H1 (cell line): ENCODE results near the gene GTF2H1. TPM values are rescaled to one million over a fixed set of nuclear protein-coding genes. Genes with fewer than 3 reads are reported as not detected.

Experiments used
- CBX8 ChIP-seq: fragments of 300-800, 300-1000 bp; sonication (generic); IDR thresholded peaks from 2 replicates; pipeline ENCODE4 v1.7.1; 2016; ENCODE audit warnings: low read depth, low read length, borderline replicate concordance
- CEBPB ChIP-seq: IDR thresholded peaks from 2 replicates; pipeline ENCODE4 v1.6.1; 2012; ENCODE audit warnings: low read depth, low read length
- CHD1 ChIP-seq: IDR thresholded peaks from 2 replicates; pipeline ENCODE4 v1.6.1; 2012; ENCODE audit warnings: low read depth, low read length, improper control_type of control experiment
- EZH2 ChIP-seq: fragments of 200-600 bp; sonication (generic); IDR thresholded peaks from 2 replicates; pipeline ENCODE4 v1.7.1; 2012; ENCODE audit warnings: low read depth, mild to moderate bottlenecking, moderate library complexity, low read length, inconsistent platforms; ENCODE audit not compliant: severe bottlenecking
- HDAC6 ChIP-seq: IDR thresholded peaks from one replicate; pipeline ENCODE4 v1.7.1; 2012; ENCODE audit warnings: low read depth, mild to moderate bottlenecking, inconsistent platforms, low read length, moderate library complexity
- JUND ChIP-seq: IDR thresholded peaks from 2 replicates; pipeline ENCODE4 v1.6.1; 2011; ENCODE audit warnings: mild to moderate bottlenecking, improper control_type of control experiment, low read length
- POLR2A ChIP-seq, 2 experiments: IDR thresholded peaks; 1 replicate in 1 of 2; 2 replicates in 1 of 2; pipeline ENCODE4 v1.6.1; 2011; ENCODE audit warnings: low read depth in 2 of 2, low read length in 2 of 2, mild to moderate bottlenecking in 2 of 2; ENCODE audit errors: control extremely low read depth in 1 of 2
- RAD21 ChIP-seq, 2 experiments: IDR thresholded peaks in 1 of 2; conservative IDR thresholded peaks in 1 of 2; 2 replicates each; pipeline ENCODE4 v1.6.1; 2011; ENCODE audit warnings: low read depth in 2 of 2, low read length in 2 of 2, improper control_type of control experiment in 1 of 2, inconsistent platforms in 1 of 2, mild to moderate bottlenecking in 1 of 2, moderate library complexity in 1 of 2
- RNF2 ChIP-seq: fragments of 200-900, 300-1000 bp; sonication (generic); IDR thresholded peaks from 2 replicates; pipeline ENCODE4 v1.7.1; 2016; ENCODE audit warnings: borderline replicate concordance, low read depth, mild to moderate bottlenecking, antibody characterized with exemption, low read length; ENCODE audit not compliant: poor library complexity, severe bottlenecking; ENCODE audit errors: missing control alignments
- SIN3A ChIP-seq, 2 experiments: IDR thresholded peaks in 1 of 2; conservative IDR thresholded peaks in 1 of 2; 2 replicates each; pipeline ENCODE4 v1.6.1; 2011 to 2012; ENCODE audit warnings: low read length in 2 of 2, improper control_type of control experiment in 1 of 2, low read depth in 1 of 2, mild to moderate bottlenecking in 1 of 2
- TBP ChIP-seq: IDR thresholded peaks from 2 replicates; pipeline ENCODE4 v1.6.1; 2011; ENCODE audit warnings: low read depth, low read length, improper control_type of control experiment
- polyA plus RNA-seq, 7 experiments: library from polyadenylated mRNA; depleted of rRNA in 3 of 7; stranded (reverse) in 5 of 7; unstranded in 2 of 7; fragments of >200 nt in 5 of 7; fragments of 200-250 nt in 2 of 7; gene quantifications; 1 replicate in 5 of 7; 2 replicates in 1 of 7; 4 replicates in 1 of 7; pipeline versions ENCODE4 v1.2.1 to v1.2.3, GENCODE V29; 2011 to 2013; ENCODE audit warnings: missing spikeins in 2 of 7, mixed read lengths in 2 of 7
- total RNA-seq: library from RNA; stranded (reverse); fragmentation: NEBNext Ultra II Directional; extraction: Animal tissue kit (Norgen Biotek cat#: 25700); gene quantifications from 2 replicates; pipeline ENCODE4 v1.2.1, GENCODE V29; 2021
- TF ChIP-seq, protein P1 (sequence below): IDR thresholded peaks from 2 replicates; pipeline ENCODE4 v1.6.1; 2012; ENCODE audit warnings: inconsistent platforms
- TF ChIP-seq, protein P2 (sequence below): IDR thresholded peaks from 2 replicates; pipeline ENCODE4 v1.6.1; 2012; ENCODE audit warnings: inconsistent platforms

The GTF2H1 gene
- total and polyA plus RNA-seq, 2 of the 8 experiments (the other 6 are each of a cell fraction or from before 2014, with no cell fraction given) = 9.1 to 26.3 TPM

DNA sequence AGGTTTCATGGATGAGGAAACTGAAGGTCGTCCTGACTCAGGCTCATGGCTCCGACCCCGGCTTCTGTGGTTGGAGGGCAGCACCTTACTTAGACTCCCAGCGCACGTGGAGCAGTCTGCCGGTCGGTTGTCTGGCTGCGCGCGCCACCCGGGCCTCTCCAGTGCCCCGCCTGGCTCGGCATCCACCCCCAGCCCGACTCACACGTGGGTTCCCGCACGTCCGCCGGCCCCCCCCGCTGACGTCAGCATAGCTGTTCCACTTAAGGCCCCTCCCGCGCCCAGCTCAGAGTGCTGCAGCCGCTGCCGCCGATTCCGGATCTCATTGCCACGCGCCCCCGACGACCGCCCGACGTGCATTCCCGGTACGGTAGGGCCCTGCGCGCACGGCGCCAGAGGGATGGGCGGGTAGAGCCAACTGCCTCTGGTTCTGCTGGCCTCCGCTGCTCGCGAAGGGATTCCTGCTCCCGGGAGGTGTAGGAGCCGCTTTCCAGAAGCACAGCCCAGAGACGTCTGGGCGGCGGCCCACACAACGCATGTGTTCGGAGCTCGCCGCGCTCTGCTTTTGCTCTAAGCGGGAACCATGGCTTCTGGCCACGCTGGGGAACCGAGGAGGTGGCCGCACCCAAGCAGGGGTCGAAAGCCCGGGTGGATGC is 72.0 kb downstream of the GTF2H1 start, which contains the start of gene LDHA (continued):
- TF ChIP-seq RAD21 (IDR thresholded peaks at IDR 0.05 in 1 of 2, conservative IDR thresholded peaks at IDR 0.05 in 1 of 2; ENCODE audit: low read depth in 2 of 2, low read length in 2 of 2) = no peak
- TF ChIP-seq CBX8 = no peak
- peak; percentile 55 for TF ChIP-seq RNF2
- TF ChIP-seq HDAC6 = no peak
- TF ChIP-seq TBP = peak; percentile 86
- TF ChIP-seq JUND = 0 out of 2 replicates have a peak, but pooled peaks have one; percentile 15
- TF ChIP-seq CHD1 = no peak
- TF ChIP-seq, protein P1, sequence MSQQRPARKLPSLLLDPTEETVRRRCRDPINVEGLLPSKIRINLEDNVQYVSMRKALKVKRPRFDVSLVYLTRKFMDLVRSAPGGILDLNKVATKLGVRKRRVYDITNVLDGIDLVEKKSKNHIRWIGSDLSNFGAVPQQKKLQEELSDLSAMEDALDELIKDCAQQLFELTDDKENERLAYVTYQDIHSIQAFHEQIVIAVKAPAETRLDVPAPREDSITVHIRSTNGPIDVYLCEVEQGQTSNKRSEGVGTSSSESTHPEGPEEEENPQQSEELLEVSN = peak; percentile 95
- peak; percentile 80 to 84 for TF ChIP-seq POLR2A (IDR thresholded peaks at IDR 0.05; ENCODE audit: control extremely low read depth in 1 of 2, low read depth in 2 of 2, low read length in 2 of 2)
- TF ChIP-seq, protein P2, sequence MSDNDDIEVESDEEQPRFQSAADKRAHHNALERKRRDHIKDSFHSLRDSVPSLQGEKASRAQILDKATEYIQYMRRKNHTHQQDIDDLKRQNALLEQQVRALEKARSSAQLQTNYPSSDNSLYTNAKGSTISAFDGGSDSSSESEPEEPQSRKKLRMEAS = peak; percentile 95
- TF ChIP-seq CEBPB = no peak
- TF ChIP-seq EZH2 = peak; percentile 56
- peak in 1 of 2 experiments; percentile 73; a peak in 1 of 4 replicates for TF ChIP-seq SIN3A (conservative IDR thresholded peaks at IDR 0.05 in 1 of 2, IDR thresholded peaks at IDR 0.05 in 1 of 2; ENCODE audit: low read depth in 1 of 2, low read length in 2 of 2)
